MCF 10A (cell line): ENCODE results near the gene GNG2. TPM values are rescaled to one million over a fixed set of nuclear protein-coding genes. Genes with fewer than 3 reads are reported as not detected.

Source experiments
- BruUV-seq: library from RNA; stranded (reverse); fragments of 400-500 nt; replicated peaks from 2 replicates; lab custom pipeline; 2021; lab: Mats Ljungman, UMichigan
- CTCF ChIA-PET: fragments of 300-600 bp; sonication (Branson Sonifier 250); formaldehyde crosslinking; extraction: SDS; loops from one replicate; lab custom pipeline; 2021; ENCODE audit warnings: antibody characterized with exemption, inconsistent platforms; lab: Yijun Ruan, JAX
- POLR2A ChIA-PET: fragments of 300-600, 350-650 bp; sonication (Branson Sonifier 250); formaldehyde crosslinking; extraction: SDS; loops from one replicate; lab custom pipeline; 2020; ENCODE audit warnings: antibody characterized with exemption, inconsistent platforms; lab: Yijun Ruan, JAX
- DNase-seq: peaks from one replicate; pipeline ENCODE4 v3.0.0-alpha.2; 2018; ENCODE audit not compliant: unreplicated experiment
- H3K27ac Mint-ChIP-seq: one replicate; pipeline ENCODE4 v1.8.0; 2022; ENCODE audit warnings: mild to moderate bottlenecking, low read depth, mixed read lengths; ENCODE audit not compliant: unreplicated experiment
- H3K27me3 Mint-ChIP-seq: one replicate; pipeline ENCODE4 v1.8.0; 2022; ENCODE audit warnings: mixed read lengths; ENCODE audit not compliant: insufficient read depth, unreplicated experiment
- H3K36me3 Mint-ChIP-seq: one replicate; pipeline ENCODE4 v1.8.0; 2022; ENCODE audit warnings: mild to moderate bottlenecking, moderate library complexity, mixed read lengths; ENCODE audit not compliant: insufficient read depth, unreplicated experiment
- H3K4me1 Mint-ChIP-seq: one replicate; pipeline ENCODE4 v1.8.0; 2022; ENCODE audit warnings: mixed read lengths; ENCODE audit not compliant: insufficient read depth, unreplicated experiment
- H3K4me3 Mint-ChIP-seq: one replicate; pipeline ENCODE4 v1.8.0; 2022; ENCODE audit warnings: mild to moderate bottlenecking, moderate library complexity, mixed read lengths; ENCODE audit not compliant: unreplicated experiment
- H3K9me3 Mint-ChIP-seq: one replicate; pipeline ENCODE4 v1.8.0; 2022; ENCODE audit warnings: mixed read lengths; ENCODE audit not compliant: unreplicated experiment
- intact Hi-C: fragments of 100-400 bp; cut with micrococcal nuclease; formaldehyde crosslinking; loops from 2 replicates; pipeline ENCODE4 v1.14.1; 2022
- total RNA-seq: library from RNA; stranded (reverse); gene quantifications from 2 replicates; pipeline ENCODE4 v1.2.3, GENCODE V29; 2022
- TF ChIP-seq, protein P1 (sequence below): fragments of 200-600 bp; IDR thresholded peaks from one replicate; pipeline ENCODE4 v1.8.0; 2022; ENCODE audit warnings: antibody characterized with exemption, mild to moderate bottlenecking; ENCODE audit not compliant: unreplicated experiment

Gene GNG2
- total RNA-seq, 1 experiment from 2014 or later, result 0.28 TPM

DNA sequence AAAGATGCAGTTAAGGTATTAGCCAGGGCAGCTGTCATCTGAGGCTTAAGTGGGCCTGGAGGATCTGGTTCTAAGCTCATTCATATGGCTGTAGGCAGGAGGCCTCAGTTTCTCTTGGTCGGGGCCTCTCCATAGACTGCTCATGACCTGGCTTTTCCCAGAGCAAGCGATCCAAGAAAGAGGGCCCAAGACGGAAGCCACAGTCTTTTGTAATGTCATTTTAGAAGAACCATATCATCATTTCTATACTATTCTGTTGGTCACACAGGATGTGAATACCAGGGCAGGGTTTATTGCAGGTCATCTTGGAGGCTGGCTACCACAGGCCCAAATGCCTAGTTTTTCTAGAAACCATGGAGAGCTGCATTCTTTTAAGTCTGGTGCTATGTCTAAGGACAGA lies 47.7 kb downstream of the GNG2 start:
- POLR2A ChIA-PET, result no interaction called here
- intact Hi-C loops, result no loop called here
- peaks cover 8% of the 10 kb centered on the region for H3K4me1 Mint-ChIP-seq
- H3K4me3 Mint-ChIP-seq, result no peak overlapping the region
- BruUV-seq, result no TSS peak
- CTCF ChIA-PET, result interaction anchor here (0.6 kb wide), 1 partner anchor 10 kb away, joined by 3 read pairs; no protein-coding TSS in a partner anchor
- no peaks in the 10 kb centered on the region for H3K9me3 Mint-ChIP-seq
- DNase-seq, result no peak
- no peak overlapping the region for H3K27ac Mint-ChIP-seq
- no peaks in the 10 kb centered on the region for H3K36me3 Mint-ChIP-seq
- no peaks in the 10 kb centered on the region for H3K27me3 Mint-ChIP-seq
- TF ChIP-seq, protein P1, sequence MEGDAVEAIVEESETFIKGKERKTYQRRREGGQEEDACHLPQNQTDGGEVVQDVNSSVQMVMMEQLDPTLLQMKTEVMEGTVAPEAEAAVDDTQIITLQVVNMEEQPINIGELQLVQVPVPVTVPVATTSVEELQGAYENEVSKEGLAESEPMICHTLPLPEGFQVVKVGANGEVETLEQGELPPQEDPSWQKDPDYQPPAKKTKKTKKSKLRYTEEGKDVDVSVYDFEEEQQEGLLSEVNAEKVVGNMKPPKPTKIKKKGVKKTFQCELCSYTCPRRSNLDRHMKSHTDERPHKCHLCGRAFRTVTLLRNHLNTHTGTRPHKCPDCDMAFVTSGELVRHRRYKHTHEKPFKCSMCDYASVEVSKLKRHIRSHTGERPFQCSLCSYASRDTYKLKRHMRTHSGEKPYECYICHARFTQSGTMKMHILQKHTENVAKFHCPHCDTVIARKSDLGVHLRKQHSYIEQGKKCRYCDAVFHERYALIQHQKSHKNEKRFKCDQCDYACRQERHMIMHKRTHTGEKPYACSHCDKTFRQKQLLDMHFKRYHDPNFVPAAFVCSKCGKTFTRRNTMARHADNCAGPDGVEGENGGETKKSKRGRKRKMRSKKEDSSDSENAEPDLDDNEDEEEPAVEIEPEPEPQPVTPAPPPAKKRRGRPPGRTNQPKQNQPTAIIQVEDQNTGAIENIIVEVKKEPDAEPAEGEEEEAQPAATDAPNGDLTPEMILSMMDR, result no peak

DNA sequence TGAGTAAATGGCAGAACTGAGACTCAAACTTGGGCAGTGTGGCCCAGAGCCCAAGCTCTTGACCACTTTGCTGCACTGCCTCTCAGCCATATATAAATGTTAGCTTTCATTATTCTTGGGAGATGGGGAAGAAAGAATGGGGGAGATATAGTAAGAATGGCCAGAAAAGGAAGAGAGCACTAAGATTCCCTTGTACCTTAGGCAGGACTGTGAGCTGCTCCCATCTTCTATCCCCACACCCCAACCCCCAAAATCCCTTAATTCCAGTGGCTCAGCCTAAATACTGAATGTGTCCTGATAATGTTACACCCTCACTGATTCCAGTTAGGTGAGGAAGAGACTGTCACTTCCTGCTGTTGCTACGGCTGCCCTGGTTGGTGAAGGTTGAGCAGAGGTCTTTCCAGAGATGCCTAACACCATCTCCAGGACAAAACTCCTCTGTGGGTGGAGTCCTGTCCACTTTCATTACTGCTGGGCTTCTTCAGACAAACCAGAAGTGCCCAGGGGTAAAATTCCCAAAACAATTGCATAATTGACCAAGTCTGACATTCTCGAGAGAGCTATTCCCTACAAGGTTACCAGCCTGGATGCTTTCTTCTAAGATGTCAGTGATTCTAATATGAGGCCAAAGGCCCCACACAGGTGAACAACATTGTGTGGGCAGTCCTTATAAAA lies 51.8 kb downstream of the GNG2 start:
- no TSS peak for BruUV-seq
- ChIA-PET CTCF (interaction anchor here (1.5 kb wide), 1 partner anchor 66 kb away, joined by 3 read pairs; no protein-coding TSS in a partner anchor), POLR2A (no interaction called here)
- H3K27ac Mint-ChIP-seq, result no peak overlapping the region
- TF ChIP-seq, protein P1, result no peak
- H3K4me1 Mint-ChIP-seq, result no peaks in the 10 kb centered on the region
- no peaks in the 10 kb centered on the region for H3K27me3 Mint-ChIP-seq
- no peaks in the 10 kb centered on the region for H3K9me3 Mint-ChIP-seq
- no peak for DNase-seq
- H3K4me3 Mint-ChIP-seq, result no peak overlapping the region
- H3K36me3 Mint-ChIP-seq, result no peaks in the 10 kb centered on the region
- intact Hi-C loops, result no loop called here

DNA sequence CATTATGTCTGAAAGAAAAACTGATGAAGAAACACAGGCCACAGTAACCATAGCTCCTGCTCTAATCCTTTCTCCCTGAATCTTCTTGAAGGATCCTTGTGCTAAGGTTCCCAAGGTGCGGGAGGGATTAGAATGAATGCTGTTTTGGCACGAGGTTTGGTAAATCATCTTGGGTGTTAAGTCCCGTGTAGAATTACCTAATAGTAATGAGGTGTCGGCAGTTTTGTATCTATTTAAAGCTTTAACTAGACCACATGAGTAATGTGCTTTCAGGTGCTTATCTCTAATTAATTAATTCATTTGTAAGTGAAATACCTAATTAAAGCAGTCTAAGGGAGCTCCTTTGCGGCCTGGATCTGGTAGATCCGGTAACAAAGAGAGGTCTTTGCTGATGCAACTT lies 53.9 kb downstream of the GNG2 start:
- TF ChIP-seq, protein P1, result no peak
- intact Hi-C loops, result no loop called here
- Mint-ChIP-seq H3K4me1 (no peaks in the 10 kb centered on the region), H3K9me3 (no peaks in the 10 kb centered on the region), H3K4me3 (no peak overlapping the region), H3K27me3 (no peaks in the 10 kb centered on the region), H3K36me3 (no peaks in the 10 kb centered on the region), H3K27ac (no peak overlapping the region)
- ChIA-PET POLR2A (interaction anchor here (0.7 to 1.2 kb wide), 2 partner anchors 9 to 31 kb away, joined by 3 to 4 read pairs; no protein-coding TSS in a partner anchor), CTCF (no interaction called here)
- DNase-seq, result no peak
- BruUV-seq, result no TSS peak

DNA sequence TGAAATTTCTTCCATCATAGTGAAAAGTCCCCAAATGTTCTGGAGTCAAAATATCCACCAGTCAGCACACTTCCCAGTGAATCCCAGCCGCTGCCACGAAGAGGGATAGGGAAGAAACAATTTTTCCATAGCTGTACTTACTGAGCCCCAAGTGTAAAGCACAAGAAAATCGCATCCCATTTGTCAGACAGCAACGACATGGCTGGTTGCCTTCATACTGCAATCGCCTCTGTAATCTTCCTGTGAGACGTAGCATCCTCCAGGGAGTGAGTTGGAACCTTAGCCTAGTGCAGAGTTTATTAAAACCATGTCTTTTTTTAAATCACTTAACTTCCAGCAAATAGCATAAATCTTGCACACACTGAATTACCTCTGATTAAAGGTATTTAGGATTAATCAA lies 56.8 kb downstream of the GNG2 start:
- ChIA-PET CTCF (interaction anchor here (1.0 kb wide), 1 partner anchor 56 kb away, joined by 6 read pairs; the partner anchor contains the start of gene GNG2), POLR2A (no interaction called here)
- intact Hi-C loops, result no loop called here
- Mint-ChIP-seq H3K4me3 (no peak overlapping the region), H3K27ac (no peak overlapping the region), H3K27me3 (no peaks in the 10 kb centered on the region), H3K36me3 (no peaks in the 10 kb centered on the region), H3K4me1 (no peaks in the 10 kb centered on the region), H3K9me3 (no peaks in the 10 kb centered on the region)
- BruUV-seq, result no TSS peak
- no peak for DNase-seq
- TF ChIP-seq, protein P1, result no peak
